GM18951 (cell line): ENCODE data around the gene SEPSECS.

Experiments
- POLR2A ChIP-seq: IDR thresholded peaks from 4 replicates; pipeline ENCODE4 v1.6.1; 2011; ENCODE audit warnings: mild to moderate bottlenecking; ENCODE audit not compliant: insufficient read length, insufficient read depth; ENCODE audit errors: extremely low read depth
- in situ Hi-C: fragments of 300-500 bp; cut with MboI; formaldehyde crosslinking; loops from one replicate; pipeline ENCODE4 v1.12.0; 2022; ENCODE audit warnings: low sequenced_read_pairs, mixed read lengths, inconsistent platforms; ENCODE audit not compliant: unreplicated experiment

SEPSECS gene

DNA sequence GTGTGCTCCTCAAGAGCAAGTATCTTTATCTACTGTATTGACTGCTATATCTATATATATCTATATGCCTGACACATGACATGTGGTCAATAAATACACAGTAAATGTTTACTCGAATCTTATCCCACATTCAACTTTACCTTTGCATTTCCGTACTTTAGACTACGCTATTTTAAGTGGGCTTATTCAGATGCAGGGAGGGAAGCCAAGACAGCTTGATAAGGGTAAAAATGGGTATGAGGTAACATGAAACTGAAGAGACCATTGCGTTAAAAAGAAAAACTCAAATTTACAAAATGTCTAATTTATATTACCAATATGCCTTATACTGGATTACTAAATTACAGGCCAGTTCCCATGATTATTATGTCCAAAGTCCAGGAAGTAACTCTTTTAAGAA is 17.8 kb downstream of the SEPSECS start:
- no peak for TF ChIP-seq POLR2A
- in situ Hi-C loops: loop anchor here (10.0 kb wide), 1 partner anchor 158 kb away; no protein-coding TSS in a partner anchor

DNA sequence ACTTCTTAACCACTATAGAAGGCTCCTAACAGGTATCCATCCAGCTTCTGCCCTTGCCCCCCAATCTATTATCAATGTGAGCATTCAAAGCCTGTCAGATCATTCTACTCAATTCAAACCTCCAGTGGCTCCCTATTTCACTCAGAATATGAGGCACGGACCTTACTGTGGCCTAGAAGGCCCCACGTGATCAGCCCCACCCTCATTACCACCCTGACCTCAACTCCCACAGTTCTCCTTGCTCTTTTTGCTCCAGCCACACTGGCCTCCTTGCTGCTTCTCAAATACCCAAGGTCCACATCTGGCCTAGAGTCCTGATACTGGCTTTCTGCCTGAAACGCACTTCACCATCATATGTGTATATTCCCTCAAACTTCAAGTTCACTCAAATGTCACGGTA is 18.7 kb downstream of the SEPSECS start:
- TF ChIP-seq POLR2A: no peak
- in situ Hi-C loops: loop anchor here (10.0 kb wide), 1 partner anchor 157 kb away; no protein-coding TSS in a partner anchor

DNA sequence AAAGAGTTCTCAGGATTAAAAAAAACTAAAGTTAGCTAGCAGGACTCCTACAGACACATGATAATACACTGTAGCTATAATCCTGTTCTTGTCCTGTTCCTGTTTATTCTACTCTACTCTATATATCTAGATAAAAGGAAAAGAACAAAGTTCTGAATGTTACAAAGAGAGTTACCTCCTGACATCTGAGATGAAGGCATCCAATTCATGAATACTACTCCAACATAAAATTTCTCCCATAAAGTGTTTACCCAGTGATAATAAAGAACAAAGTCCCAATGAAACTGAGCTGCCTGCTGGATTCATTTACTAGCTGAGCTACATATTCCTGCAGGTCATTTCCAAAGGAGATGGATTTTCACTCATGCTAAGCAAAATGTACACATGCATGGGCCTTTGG is 27.1 kb downstream of the SEPSECS start:
- TF ChIP-seq POLR2A: no peak
- in situ Hi-C loops: no loop called here

DNA sequence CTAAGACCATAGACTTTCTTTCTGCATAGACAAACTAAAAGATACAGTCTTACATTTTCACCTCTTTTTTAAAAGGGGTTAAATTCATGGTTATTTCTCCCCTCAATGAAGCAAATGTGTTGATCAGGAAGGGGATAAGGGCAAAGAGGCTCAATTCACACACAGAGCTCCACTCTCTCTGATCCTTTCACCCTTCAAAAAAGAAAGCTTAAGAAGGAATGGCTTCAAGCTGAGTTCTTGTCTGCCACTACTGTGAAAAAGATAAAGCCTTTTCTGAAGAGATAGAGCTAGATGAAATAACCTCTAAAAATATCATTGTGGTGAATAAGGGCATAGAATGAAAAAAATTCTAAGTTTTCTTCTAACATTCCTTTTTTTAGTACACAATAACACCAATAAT is 28.3 kb downstream of the SEPSECS start:
- TF ChIP-seq POLR2A: no peak
- in situ Hi-C loops: no loop called here

- no peak for TF ChIP-seq POLR2A
- in situ Hi-C loops: no loop called here
These were observed 28.9 kb downstream of the SEPSECS start for GRCh38 chr4:25131381-25131780.

- in situ Hi-C loops: no loop called here
- no peak for TF ChIP-seq POLR2A
These were observed 30.3 kb downstream of the SEPSECS start for GRCh38 chr4:25129917-25130316.

DNA sequence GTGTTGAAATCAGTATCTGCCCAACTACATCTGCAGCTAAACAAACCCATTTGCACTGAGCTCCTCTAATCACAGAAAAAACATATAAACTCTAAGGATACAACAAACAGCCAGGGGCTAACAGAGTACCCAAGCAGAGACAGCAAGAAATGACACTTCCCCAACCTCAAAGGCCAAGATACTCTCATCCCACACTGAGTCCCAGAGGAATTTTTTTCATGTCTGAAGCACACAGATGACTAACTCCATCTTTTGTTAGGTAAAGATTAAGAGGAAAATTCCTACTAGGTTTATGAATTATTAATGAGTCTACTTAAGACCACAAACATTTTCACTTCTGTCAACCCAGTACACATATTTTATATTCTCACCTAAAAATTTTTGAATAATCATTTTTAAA is 31.6 kb downstream of the SEPSECS start:
- in situ Hi-C loops: no loop called here
- no peak for TF ChIP-seq POLR2A

- TF ChIP-seq POLR2A: no peak
- in situ Hi-C loops: no loop called here
These were observed 37.0 kb downstream of the SEPSECS start for GRCh38 chr4:25123236-25123635.

DNA sequence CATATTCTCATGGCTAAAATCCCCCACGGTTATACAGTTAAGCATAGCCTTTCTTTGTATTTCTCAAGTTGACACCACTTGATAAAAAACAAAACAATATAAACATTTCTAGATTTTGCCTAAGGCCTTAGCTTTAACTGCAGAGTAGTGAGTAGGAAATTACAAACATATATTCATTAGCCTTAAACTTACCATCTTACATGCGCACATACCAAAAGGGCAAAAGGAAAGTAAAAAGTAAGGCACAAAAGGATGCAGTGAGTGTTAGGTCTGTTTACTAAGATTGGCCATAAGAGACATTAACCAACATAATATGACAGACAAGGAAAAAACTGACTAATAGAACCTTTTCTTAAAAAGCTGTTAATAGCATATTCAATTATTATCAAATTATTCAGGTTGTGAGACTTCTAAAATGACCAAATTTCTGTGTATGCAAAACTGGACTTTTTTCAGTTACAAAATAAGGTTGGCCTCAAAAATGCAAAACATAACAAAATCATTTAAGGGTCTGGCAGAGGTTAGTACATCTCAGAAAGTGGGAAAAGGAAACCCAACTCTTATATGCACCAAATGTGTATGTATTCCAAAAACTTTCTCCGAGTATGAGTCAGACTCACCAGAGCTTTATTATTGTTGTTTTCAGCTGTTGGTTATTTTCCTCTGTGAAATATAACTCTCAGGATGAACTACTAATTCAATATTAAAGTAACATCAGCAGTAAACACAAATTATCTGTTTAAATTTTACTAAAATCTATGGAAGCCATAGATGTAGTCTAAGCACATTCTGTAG is 39.9 kb downstream of the SEPSECS start:
- in situ Hi-C loops: no loop called here
- no peak for TF ChIP-seq POLR2A

DNA sequence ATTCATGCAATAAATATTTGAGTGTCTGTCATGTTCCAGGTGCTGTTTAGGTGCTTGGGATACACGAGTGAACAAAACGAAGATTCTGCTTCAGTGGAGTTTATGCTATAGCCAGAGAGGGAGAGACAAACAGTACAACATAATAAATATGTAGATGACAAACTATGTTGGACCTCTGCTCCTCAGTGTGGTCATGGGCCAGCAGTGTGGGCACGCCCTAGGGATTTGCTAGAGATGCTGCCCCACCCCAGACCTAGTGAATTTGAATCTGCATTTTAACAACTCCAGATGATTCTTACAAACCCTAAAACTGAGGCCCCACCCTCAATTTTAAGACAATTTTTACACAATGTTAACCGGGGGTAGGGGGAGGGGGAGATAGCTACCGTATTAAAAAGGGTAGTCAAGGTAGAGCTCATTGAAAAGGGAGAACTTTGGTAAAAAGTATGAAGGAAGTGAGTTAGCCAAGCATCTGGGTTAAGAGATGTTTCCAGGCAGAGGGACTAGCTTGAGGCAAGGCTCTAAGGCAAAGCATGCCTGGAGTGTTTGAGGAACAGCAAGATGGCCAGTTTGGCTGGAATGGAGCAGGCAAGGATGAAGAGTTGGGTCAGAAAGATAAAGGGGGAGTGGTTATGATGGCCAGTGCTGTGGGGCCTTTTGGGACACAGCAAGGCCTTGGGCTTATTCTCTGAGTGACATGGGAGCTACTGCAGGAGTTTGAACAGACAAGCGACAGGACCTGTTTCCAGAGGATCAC is 42.4 kb downstream of the SEPSECS start:
- TF ChIP-seq POLR2A: no peak
- in situ Hi-C loops: no loop called here

DNA sequence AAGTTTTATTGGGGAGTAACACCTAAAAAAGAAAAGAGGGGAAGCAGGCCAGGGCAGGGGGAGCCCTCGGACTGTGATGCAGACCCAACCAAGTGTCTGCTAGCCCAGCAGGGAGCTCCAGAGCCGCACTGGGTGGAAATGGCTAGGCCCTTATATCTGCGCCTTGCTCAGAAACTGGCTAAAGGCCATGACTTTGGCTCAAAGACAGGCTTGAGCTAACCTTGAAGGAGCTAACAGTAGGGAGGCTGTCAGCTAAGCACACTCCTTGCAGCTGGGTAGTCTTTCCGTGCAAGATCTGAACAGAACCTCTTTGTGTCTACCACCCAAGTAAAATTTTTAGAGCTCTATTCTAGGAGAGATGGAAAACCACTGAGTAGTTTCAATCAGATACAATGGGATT is 43.0 kb downstream of the SEPSECS start:
- in situ Hi-C loops: no loop called here
- no peak for TF ChIP-seq POLR2A

DNA sequence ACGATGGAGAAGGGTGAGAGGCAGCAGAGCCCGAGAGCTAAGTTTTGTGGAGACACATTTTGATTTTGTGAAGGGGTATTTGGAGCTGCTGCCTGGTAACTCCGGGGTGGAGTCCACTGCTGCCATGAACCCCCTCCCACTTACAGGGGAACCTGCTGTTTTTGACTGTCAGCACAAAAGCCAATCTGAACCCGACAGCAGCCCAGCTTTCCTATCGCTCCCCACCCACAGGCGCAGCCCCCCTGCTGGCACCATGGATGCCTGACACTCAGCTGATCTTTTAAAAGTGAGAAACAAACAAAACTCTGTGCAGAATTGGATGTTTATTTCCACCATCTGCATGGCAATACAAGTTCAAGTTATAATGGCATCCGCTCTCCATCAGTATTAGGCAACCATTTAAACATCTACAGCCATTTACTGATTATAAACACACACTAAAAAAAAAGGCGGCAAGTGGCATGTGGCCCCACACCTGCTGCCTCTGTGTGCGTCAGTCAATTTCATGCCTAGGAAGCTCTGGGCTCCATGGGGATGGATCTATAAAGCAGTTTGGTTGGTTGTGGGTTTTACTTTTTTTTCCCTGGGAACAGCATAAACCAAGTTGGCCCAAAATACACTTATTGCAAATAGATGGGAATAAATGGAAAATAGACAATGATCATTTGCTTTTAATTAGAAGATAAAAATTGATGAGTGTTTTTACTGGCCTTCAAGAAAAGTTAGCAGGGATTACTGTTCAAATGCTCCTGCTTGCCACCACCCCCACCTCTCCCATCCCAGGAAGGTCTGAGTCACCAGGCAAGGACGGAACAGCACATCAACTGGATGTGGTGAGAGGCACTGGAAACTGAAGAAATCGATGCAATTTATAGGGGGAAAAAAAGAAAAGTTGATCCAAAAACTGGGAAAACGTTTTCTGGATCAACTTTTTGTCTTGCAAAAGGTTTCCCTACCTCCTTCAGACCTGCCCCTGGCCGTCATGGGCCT is 46.0 kb downstream of the SEPSECS start:
- no peak for TF ChIP-seq POLR2A
- in situ Hi-C loops: no loop called here

DNA sequence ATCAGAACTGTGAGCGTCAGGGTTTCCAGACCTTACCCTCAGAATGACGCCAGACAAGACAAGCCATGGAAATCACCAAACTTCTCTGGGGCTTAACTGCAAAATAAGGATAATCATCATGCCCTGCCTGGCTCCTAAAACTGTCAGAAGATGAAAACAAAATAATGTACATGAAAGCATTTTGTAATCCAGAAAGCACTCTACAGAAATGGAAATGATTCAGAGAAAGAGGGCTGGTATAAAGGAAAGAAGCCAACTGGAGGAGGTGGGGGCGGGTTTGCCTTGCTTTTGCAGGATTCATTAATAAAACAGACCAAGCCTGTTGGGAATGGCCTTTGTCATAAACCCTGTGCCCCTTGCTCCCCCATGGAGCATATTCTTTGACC is 47.3 kb downstream of the SEPSECS start:
- in situ Hi-C loops: no loop called here
- TF ChIP-seq POLR2A: no peak
